Erythroblast (primary cell): ENCODE measurements around the gene DPP10.

Source experiments
- GATA1 ChIP-seq: IDR thresholded peaks from 2 replicates; pipeline ENCODE4 v1.6.1; 2011; ENCODE audit warnings: low read depth, mild to moderate bottlenecking, control low read depth, low read length, moderate library complexity
- POLR2A ChIP-seq: IDR thresholded peaks from 2 replicates; pipeline ENCODE4 v1.6.1; 2011; ENCODE audit warnings: mild to moderate bottlenecking, low read length

DNA sequence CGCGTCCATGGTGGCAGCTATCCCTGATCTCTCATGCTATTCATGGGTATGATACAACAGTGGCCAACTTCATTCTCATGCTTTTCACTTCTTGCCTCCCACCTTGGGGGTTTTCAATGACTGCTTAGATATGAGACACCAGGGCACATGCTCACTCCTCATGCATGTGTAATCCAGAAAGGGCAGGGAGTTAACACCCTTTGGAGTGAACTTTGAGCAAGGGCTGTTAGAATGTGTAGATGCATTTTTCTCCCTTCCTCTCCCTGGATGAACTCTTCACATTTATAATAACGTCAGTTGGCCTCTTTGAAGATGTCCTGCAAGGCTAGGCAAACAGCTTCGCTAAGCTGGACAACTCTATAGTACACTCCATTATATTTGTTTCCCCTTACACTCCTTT lies 56.7 kb downstream of the DPP10 start:
- no peak for TF ChIP-seq GATA1
- no peak for TF ChIP-seq POLR2A
